Measurements from ENCODE around the gene UEVLD.
A peak's percentile ranks its signal among the peaks of the same experiment; 100 is the strongest.

- TF ChIP-seq POLR2A (IDR thresholded peaks at IDR 0.05): peak; percentile 63 to 78
- TF ChIP-seq CTCF (IDR thresholded peaks at IDR 0.05 in 4 of 5, conservative IDR thresholded peaks at IDR 0.05 in 1 of 5): peak in 1 of 5 experiments; percentile 30
Measured at GRCh38 chr11:18588297-18589252, at the start of gene UEVLD.

All from gastrocnemius medialis (tissue), 4 donors.